ENCODE results near the gene TRPV2.

Gene TRPV2

GRCh38 chr17:16429083-16429482, 13.7 kb downstream of the TRPV2 start:
- Histone ChIP-seq H2BK120ac (ENCODE audit: low read depth, low read length) (no peak overlapping the region), H3K79me2 (ENCODE audit: control insufficient read depth, insufficient read depth, low read length) (no peaks in the 10 kb centered on the region), H3K18ac (ENCODE audit: low read length) (no peak overlapping the region), H4K8ac (ENCODE audit: low read depth, low read length) (no peak overlapping the region), H3K27me3 (ENCODE audit: insufficient read depth, low read length, poor library complexity) (no peaks in the 10 kb centered on the region), H2BK5ac (ENCODE audit: low read length) (no peak overlapping the region), H2BK15ac (replicated peaks; ENCODE audit: low read depth) (no peak overlapping the region), H3K4me1 (ENCODE audit: control insufficient read depth, low read depth, low read length) (no peaks in the 10 kb centered on the region), H3K4ac (ENCODE audit: low read depth, low read length) (no peak overlapping the region), H4K5ac (ENCODE audit: low read length) (no peak overlapping the region), H3K56ac (ENCODE audit: low read length) (peak overlapping the region; percentile 17), H3K9ac (ENCODE audit: low read length) (no peak overlapping the region), H3K4me3 (ENCODE audit: low read length) (no peak overlapping the region), H3K23ac (ENCODE audit: low read length) (no peak overlapping the region), H3K79me1 (ENCODE audit: low read length) (no peaks in the 10 kb centered on the region), H3K27ac (ENCODE audit: low read depth, low read length) (no peak overlapping the region), H2AK5ac (ENCODE audit: low read length) (no peak overlapping the region), H3K36me3 (ENCODE audit: control insufficient read depth, insufficient read depth, low read length) (no peaks in the 10 kb centered on the region), H3K4me2 (ENCODE audit: low read length) (no peak overlapping the region)
- no peak for DNase-seq
- no CpG with 5 or more reads among the region's 9 CpGs for WGBS (ENCODE audit: extremely low coverage, insufficient coverage, low lambda C conversion rate)

GRCh38 chr17:16430650-16431049, 15.3 kb downstream of the TRPV2 start:
- Histone ChIP-seq H3K18ac (ENCODE audit: low read length) (no peak overlapping the region), H3K56ac (ENCODE audit: low read length) (no peak overlapping the region), H4K5ac (ENCODE audit: low read length) (no peak overlapping the region), H2AK5ac (ENCODE audit: low read length) (no peak overlapping the region), H3K36me3 (ENCODE audit: control insufficient read depth, insufficient read depth, low read length) (no peaks in the 10 kb centered on the region), H3K9ac (ENCODE audit: low read length) (no peak overlapping the region), H2BK5ac (ENCODE audit: low read length) (no peak overlapping the region), H3K4me2 (ENCODE audit: low read length) (no peak overlapping the region), H3K23ac (ENCODE audit: low read length) (no peak overlapping the region), H3K27ac (ENCODE audit: low read depth, low read length) (no peak overlapping the region), H3K79me2 (ENCODE audit: control insufficient read depth, insufficient read depth, low read length) (no peaks in the 10 kb centered on the region), H3K4ac (ENCODE audit: low read depth, low read length) (no peak overlapping the region), H3K27me3 (ENCODE audit: insufficient read depth, low read length, poor library complexity) (no peaks in the 10 kb centered on the region), H2BK15ac (replicated peaks; ENCODE audit: low read depth) (no peak overlapping the region), H3K4me3 (ENCODE audit: low read length) (no peak overlapping the region), H3K79me1 (ENCODE audit: low read length) (no peaks in the 10 kb centered on the region), H2BK120ac (ENCODE audit: low read depth, low read length) (no peak overlapping the region), H4K8ac (ENCODE audit: low read depth, low read length) (no peak overlapping the region), H3K4me1 (ENCODE audit: control insufficient read depth, low read depth, low read length) (no peaks in the 10 kb centered on the region)
- no CpG with 5 or more reads among the region's 6 CpGs for WGBS (ENCODE audit: extremely low coverage, insufficient coverage, low lambda C conversion rate)
- no peak for DNase-seq

- Histone ChIP-seq H3K4ac (ENCODE audit: low read depth, low read length) (no peak overlapping the region), H3K4me1 (ENCODE audit: control insufficient read depth, low read depth, low read length) (peaks cover 5% of the 10 kb centered on the region), H4K8ac (ENCODE audit: low read depth, low read length) (no peak overlapping the region), H3K27ac (ENCODE audit: low read depth, low read length) (no peak overlapping the region), H4K5ac (ENCODE audit: low read length) (no peak overlapping the region), H3K79me2 (ENCODE audit: control insufficient read depth, insufficient read depth, low read length) (no peaks in the 10 kb centered on the region), H2BK5ac (ENCODE audit: low read length) (no peak overlapping the region), H2BK120ac (ENCODE audit: low read depth, low read length) (no peak overlapping the region), H3K23ac (ENCODE audit: low read length) (no peak overlapping the region), H3K9ac (ENCODE audit: low read length) (no peak overlapping the region), H3K18ac (ENCODE audit: low read length) (no peak overlapping the region), H2BK15ac (replicated peaks; ENCODE audit: low read depth) (no peak overlapping the region), H3K56ac (ENCODE audit: low read length) (no peak overlapping the region), H3K27me3 (ENCODE audit: insufficient read depth, low read length, poor library complexity) (no peaks in the 10 kb centered on the region), H3K36me3 (ENCODE audit: control insufficient read depth, insufficient read depth, low read length) (no peaks in the 10 kb centered on the region), H3K4me2 (ENCODE audit: low read length) (no peak overlapping the region), H2AK5ac (ENCODE audit: low read length) (no peak overlapping the region), H3K79me1 (ENCODE audit: low read length) (no peaks in the 10 kb centered on the region), H3K4me3 (ENCODE audit: low read length) (no peak overlapping the region)
- no peak for DNase-seq
- WGBS (ENCODE audit: extremely low coverage, insufficient coverage, low lambda C conversion rate), result no CpG with 5 or more reads among the region's 15 CpGs
Observed at GRCh38 chr17:16432017-16432416, 16.6 kb downstream of the TRPV2 start.

- Histone ChIP-seq H2BK120ac (ENCODE audit: low read depth, low read length) (no peak overlapping the region), H3K79me2 (ENCODE audit: control insufficient read depth, insufficient read depth, low read length) (no peaks in the 10 kb centered on the region), H3K56ac (ENCODE audit: low read length) (no peak overlapping the region), H3K79me1 (ENCODE audit: low read length) (no peaks in the 10 kb centered on the region), H3K9ac (ENCODE audit: low read length) (no peak overlapping the region), H3K18ac (ENCODE audit: low read length) (no peak overlapping the region), H3K27me3 (ENCODE audit: insufficient read depth, low read length, poor library complexity) (no peaks in the 10 kb centered on the region), H3K4me3 (ENCODE audit: low read length) (no peak overlapping the region), H4K5ac (ENCODE audit: low read length) (no peak overlapping the region), H2BK5ac (ENCODE audit: low read length) (no peak overlapping the region), H3K4me1 (ENCODE audit: control insufficient read depth, low read depth, low read length) (peaks cover 5% of the 10 kb centered on the region), H3K23ac (ENCODE audit: low read length) (no peak overlapping the region), H3K4ac (ENCODE audit: low read depth, low read length) (no peak overlapping the region), H2BK15ac (replicated peaks; ENCODE audit: low read depth) (no peak overlapping the region), H4K8ac (ENCODE audit: low read depth, low read length) (no peak overlapping the region), H3K36me3 (ENCODE audit: control insufficient read depth, insufficient read depth, low read length) (no peaks in the 10 kb centered on the region), H3K27ac (ENCODE audit: low read depth, low read length) (no peak overlapping the region), H2AK5ac (ENCODE audit: low read length) (no peak overlapping the region), H3K4me2 (ENCODE audit: low read length) (no peak overlapping the region)
- DNase-seq, result no peak
- WGBS (ENCODE audit: extremely low coverage, insufficient coverage, low lambda C conversion rate), result no CpG with 5 or more reads among the region's 5 CpGs
Observed at GRCh38 chr17:16433514-16433913, 18.1 kb downstream of the TRPV2 start.

DNA sequence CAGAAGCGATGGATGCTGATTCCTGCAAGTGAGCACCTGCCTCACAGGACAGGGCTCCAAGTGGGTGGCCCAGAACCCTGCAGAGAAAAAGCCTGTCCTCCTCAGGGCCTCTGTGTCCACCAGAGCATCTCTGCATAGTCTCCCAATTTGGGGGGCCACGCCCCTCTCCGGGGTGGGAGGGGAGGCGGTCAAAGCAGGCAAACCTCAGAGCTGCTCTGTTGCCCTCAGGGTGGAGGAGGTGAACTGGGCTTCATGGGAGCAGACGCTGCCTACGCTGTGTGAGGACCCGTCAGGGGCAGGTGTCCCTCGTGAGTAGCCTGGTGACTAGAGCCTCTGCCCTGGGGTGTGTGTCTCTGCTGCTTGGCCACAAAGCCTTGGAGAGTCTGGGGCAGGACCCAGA, 19.3 kb downstream of the TRPV2 start:
- Histone ChIP-seq H3K27me3 (ENCODE audit: insufficient read depth, low read length, poor library complexity) (no peaks in the 10 kb centered on the region), H3K9ac (ENCODE audit: low read length) (no peak overlapping the region), H3K27ac (ENCODE audit: low read depth, low read length) (no peak overlapping the region), H2BK15ac (replicated peaks; ENCODE audit: low read depth) (no peak overlapping the region), H3K4ac (ENCODE audit: low read depth, low read length) (no peak overlapping the region), H3K36me3 (ENCODE audit: control insufficient read depth, insufficient read depth, low read length) (no peaks in the 10 kb centered on the region), H2BK5ac (ENCODE audit: low read length) (no peak overlapping the region), H2BK120ac (ENCODE audit: low read depth, low read length) (no peak overlapping the region), H4K8ac (ENCODE audit: low read depth, low read length) (no peak overlapping the region), H3K79me1 (ENCODE audit: low read length) (no peaks in the 10 kb centered on the region), H3K56ac (ENCODE audit: low read length) (no peak overlapping the region), H3K18ac (ENCODE audit: low read length) (no peak overlapping the region), H2AK5ac (ENCODE audit: low read length) (no peak overlapping the region), H3K23ac (ENCODE audit: low read length) (no peak overlapping the region), H4K5ac (ENCODE audit: low read length) (no peak overlapping the region), H3K79me2 (ENCODE audit: control insufficient read depth, insufficient read depth, low read length) (peaks cover 8% of the 10 kb centered on the region), H3K4me2 (ENCODE audit: low read length) (no peak overlapping the region), H3K4me3 (ENCODE audit: low read length) (no peak overlapping the region), H3K4me1 (ENCODE audit: control insufficient read depth, low read depth, low read length) (peaks cover 5% of the 10 kb centered on the region)
- no CpG with 5 or more reads among the region's 8 CpGs for WGBS (ENCODE audit: extremely low coverage, insufficient coverage, low lambda C conversion rate)
- DNase-seq, result no peak
